PC-3 (cell line): ENCODE results near the gene GCNT3.

Experiments
- CTCF ChIP-seq: fragments of 300-600 bp; sonication (generic); conservative IDR thresholded peaks from 2 replicates; pipeline ENCODE4 v1.5.1; 2017; ENCODE audit warnings: antibody characterized with exemption, low read depth, mild to moderate bottlenecking, low read length
- EZH2 ChIP-seq: fragments of 300-600 bp; sonication (generic); IDR thresholded peaks from one replicate; pipeline ENCODE4 v1.6.1; 2017; ENCODE audit warnings: antibody characterized with exemption, mild to moderate bottlenecking, low read length; ENCODE audit not compliant: unreplicated experiment

DNA sequence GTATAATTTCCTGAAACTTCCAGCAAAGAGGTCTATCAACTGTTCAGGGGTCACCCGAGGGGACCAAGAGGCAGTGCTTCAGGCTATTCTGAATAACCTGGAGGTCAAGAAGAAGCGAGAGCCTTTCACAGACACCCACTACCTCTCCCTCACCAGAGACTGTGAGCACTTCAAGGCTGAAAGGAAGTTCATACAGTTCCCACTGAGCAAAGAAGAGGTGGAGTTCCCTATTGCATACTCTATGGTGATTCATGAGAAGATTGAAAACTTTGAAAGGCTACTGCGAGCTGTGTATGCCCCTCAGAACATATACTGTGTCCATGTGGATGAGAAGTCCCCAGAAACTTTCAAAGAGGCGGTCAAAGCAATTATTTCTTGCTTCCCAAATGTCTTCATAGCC, 6.8 kb downstream of the GCNT3 start:
- TF ChIP-seq CTCF (no peak), EZH2 (no peak)
